NCI-H446 (cell line): ENCODE measurements around the gene ZNF592.

Source experiments
- DNase-seq, 2 experiments: peaks; one replicate each; lab custom pipeline; 2025; lab: John Stamatoyannopoulos, UW

ZNF592 gene

GRCh38 chr15:84828086-84828908 is 79.9 kb downstream of the ZNF592 start:
- no peak for DNase-seq

- no peak for DNase-seq
Observed at GRCh38 chr15:84829428-84829827, 81.0 kb downstream of the ZNF592 start.

GRCh38 chr15:84830036-84830435 is 81.6 kb downstream of the ZNF592 start:
- DNase-seq, result no peak

- no peak for DNase-seq
Observed at GRCh38 chr15:84831028-84831427, 82.6 kb downstream of the ZNF592 start.

DNA sequence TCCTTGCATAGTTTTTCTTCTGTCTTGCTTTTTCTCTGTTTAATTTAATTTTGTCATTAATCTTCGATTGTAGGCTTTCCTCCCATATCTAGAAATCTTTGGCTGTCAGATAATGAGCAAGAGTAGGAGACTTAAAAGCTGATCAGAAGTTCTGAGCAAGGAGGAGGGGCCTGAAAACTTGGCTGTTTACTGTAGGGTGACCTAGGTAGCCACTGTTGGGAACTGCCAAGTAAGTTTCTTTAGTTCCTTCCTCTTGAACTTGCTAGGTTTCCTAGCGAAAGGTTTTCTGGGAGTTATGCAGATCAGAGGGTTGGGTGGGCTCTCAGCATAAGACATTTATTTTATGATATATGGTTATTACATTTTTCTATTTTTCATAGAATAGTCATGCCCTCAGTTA is 83.2 kb downstream of the ZNF592 start:
- no peak for DNase-seq

DNA sequence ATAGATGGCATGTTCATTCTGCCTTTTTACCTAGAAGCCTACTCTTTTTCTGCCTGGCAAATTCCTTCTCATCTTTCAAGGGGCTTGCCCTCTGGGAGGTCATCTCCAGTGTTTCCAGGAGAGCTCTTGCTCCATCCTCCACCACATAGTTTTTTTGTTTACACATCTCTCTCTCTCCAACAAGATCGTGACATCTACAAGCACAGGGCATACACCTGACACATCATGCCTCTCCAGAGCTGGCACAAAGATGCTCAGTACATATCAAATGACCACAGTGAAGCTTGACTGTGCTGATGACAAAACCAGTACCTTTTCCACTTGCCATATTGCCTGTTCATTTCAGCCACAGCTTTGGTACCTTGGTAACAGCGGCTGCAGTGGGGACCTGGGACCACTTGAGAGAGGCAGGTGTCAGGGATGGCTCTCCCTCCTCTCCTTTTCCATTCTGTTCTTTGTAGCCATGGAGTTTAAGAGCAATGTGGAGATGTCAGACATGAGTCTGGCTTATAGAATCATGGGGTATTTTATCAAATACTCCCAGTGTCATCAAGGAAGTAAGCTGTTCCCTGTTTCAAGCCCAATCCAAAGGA is 84.2 kb downstream of the ZNF592 start:
- DNase-seq, result no peak

DNA sequence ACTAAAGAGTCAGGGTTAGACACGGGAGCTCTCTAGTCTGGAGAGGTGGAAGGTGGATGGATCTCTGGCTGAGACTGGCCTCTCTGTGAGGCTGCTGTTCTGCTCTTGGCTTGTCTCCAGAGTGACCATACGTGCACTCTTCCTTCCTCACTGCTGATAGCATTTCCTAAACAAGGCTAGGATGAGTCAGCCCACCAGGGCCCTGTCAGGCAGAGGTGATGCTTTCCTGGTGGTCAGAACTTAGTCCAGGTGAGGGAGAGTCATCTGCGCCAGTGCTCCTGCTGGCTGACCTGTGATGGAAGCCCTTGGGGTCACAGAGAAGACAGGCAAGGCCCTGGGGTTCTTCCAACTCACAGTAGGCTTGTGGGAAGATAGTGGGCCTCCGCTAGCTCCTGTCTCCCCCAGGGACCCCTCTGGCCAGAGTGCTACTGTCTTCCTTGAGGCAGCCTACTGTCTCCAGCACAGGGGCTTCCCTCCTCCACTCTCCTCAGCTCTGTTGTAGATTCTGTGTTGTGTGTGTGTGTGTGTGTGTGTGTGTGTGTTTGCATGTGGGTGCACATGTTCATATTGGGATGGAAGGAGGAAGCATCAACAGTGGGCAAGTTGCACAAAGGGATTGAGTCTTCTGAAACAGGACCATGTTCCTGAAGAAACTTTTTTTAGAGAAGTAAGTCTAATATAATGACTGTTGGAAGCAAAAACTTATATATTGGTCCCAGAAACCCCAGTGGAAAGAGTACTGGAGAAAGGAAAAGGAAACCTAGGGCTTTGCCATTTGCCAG is 85.2 kb downstream of the ZNF592 start:
- DNase-seq, result no peak

DNA sequence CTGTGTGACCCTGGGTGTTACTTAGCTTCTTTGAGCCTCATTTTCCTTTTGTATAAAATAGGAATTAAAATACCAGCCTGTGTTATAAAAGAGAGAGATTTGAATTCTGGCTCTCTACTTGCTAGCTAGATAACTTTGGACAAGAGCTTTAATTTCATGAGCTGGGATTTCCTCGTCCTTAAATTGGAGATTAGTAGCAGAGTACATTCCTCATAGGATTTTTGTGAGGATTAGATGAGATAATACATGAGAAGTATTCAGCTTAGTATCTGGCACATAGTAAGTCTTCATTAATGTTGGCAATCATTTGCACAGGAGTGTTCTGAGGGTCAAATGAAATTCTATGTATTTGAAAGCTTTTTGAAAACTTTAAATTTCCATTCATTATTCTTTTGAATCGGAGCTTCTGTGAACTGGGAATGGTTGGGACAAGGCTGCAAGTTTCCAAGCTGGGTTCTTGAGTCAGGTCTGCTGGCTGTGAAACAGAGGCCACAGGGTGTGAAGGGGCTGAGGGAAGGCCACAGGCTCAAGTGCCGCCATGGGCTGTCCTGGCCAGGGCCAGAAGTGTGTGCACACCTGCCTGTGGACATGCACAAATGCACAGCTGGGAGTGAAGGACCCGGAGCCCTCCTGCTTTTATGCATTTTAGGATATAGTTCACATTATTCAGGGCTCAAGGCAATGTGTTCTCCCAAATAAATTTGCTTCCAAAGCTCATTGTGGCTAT is 86.0 kb downstream of the ZNF592 start:
- DNase-seq, result no peak

- DNase-seq, result no peak
Observed at GRCh38 chr15:84834969-84835368, 86.6 kb downstream of the ZNF592 start.

DNA sequence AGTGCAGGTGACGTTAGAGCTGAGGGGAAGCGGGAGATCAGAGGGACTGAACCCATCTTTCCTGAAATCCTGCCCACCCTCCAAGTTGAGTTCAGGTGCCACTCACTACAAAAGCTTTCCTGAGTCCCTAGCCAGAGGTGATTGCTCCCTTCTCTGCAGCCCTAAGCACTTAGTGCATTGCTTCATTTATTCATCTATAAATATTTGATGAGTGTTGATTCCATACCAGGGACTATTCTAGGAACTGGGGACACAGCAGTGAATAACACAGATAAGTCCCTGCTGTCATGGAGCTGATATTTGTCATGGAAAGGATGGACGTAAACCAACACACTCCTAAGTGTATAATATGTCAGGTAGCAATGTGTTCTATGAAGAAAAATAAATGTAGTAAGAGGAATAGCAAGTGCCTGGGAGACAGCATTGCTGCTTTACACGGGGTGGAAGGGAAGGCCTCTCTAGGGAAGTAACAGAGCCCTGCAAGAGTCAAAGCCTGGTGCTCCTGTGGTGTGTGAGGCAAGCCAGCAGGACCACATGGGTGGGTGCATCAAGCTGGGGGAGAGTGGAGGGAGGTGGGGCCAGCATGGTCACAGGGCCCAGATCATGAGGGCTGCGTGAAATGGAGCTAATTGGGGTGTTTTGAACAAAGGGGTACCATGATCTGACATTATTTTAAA is 87.4 kb downstream of the ZNF592 start:
- no peak for DNase-seq

GRCh38 chr15:84836844-84837243 is 88.5 kb downstream of the ZNF592 start:
- no peak for DNase-seq

GRCh38 chr15:84839714-84840113 is 91.3 kb downstream of the ZNF592 start:
- no peak for DNase-seq

- no peak for DNase-seq
Observed at GRCh38 chr15:84840255-84840654, 91.9 kb downstream of the ZNF592 start.

- DNase-seq, result no peak
Observed at GRCh38 chr15:84840741-84841429, 92.5 kb downstream of the ZNF592 start.

GRCh38 chr15:84842781-84843180 is 94.4 kb downstream of the ZNF592 start:
- DNase-seq, result no peak

- no peak for DNase-seq
Observed at GRCh38 chr15:84844964-84845363, 96.6 kb downstream of the ZNF592 start.

DNA sequence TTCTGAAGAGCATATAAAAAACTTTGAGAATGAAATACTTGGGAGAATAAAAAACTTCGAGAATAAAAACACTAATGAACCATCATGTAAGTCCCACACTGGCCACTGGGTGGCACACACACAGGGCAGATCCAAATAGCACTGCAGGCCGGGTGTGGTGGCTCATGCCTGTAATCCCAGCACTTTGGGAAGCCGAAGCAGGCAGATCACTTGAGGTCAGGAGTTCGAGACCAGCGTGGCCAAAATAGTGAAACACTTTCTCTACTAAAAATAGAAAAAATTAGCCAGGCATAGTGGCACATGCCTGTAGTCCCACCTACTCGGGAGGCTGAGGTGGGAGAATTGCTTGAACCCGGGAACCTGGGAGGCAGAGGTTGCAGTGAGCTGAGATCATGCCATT is 97.2 kb downstream of the ZNF592 start:
- peak in 1 of 2 experiments; percentile 37 for DNase-seq

DNA sequence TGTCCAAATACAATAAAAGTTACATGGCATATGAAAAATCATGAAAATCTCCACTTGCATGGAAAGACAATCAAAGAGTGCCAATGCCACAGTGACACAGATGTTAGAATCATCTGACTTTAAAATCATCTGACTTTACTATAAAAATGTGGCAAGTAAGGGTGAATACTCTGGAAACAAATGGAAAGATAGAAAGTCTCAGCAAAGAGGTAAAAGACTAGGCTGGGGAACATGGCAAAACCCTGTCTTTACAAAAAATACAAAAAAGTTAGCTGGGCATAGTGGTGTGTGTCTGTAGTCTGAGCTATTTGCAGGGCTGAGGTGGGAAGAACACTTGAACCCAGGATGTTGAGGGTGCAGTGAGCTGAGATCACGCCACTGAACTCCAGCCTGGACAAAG is 97.9 kb downstream of the ZNF592 start:
- DNase-seq, result no peak

GRCh38 chr15:84847382-84847781 is 99.0 kb downstream of the ZNF592 start:
- DNase-seq, result no peak

- DNase-seq, result no peak
Observed at GRCh38 chr15:84852212-84852611, 103.8 kb downstream of the ZNF592 start.

DNA sequence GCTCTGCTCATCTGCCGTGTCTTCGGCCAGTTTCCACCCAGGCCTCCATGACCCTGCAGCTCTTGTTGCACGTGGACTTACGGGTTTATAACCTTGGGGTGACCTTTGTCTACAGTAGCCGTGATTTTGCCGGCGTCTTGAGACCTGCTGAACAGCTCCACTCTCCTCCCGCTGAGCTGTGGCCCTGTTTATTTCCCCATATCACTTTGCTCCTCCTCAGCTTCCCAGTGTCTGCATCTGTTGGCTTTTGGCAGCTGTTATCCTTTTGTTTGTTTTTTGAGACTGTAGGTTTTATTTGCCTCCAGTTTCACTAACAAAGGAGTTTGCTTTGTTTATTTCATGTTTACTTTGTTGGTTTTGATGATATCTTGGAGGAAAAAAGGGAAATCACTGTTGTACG is 106.7 kb downstream of the ZNF592 start:
- no peak for DNase-seq
